Measurements from ENCODE around the gene POP7. TPM values are rescaled to one million over a fixed set of nuclear protein-coding genes. Genes with fewer than 3 reads are reported as not detected.
A peak's percentile ranks its signal among the peaks of the same experiment; 100 is the strongest.

The POP7 gene
- total and polyA plus RNA-seq, 9 donors, result 11.1 to 29.2 (median 22.2) TPM

- Histone ChIP-seq H3K4me3 (no peak overlapping the region), H3K27ac (no peak overlapping the region), H3K9me3 (no peaks in the 10 kb centered on the region), H3K36me3 (no peaks in the 10 kb centered on the region), H3K4me1 (ENCODE audit: insufficient read depth) (no peaks in the 10 kb centered on the region), H3K27me3 (no peaks in the 10 kb centered on the region)
- peak; percentile 37 to 78 (median 45) for DNase-seq
- 2 to 54% (median 32%) methylated on average over 27 to 28 of the region's 28 CpGs for WGBS, 3 donors
- intact Hi-C loops (cut with DNase I), result no loop called here
- TF ChIP-seq EP300 (IDR thresholded peaks at IDR 0.05), result no peak
- no peak for TF ChIP-seq POLR2A (IDR thresholded peaks at IDR 0.05)
These were observed 39.3 kb downstream of the POP7 start for GRCh38 chr7:100745184-100745583.

- no peak overlapping the region for H3K4me3 ChIP-seq
- intact Hi-C loops (cut with DNase I), result no loop called here
- no peaks in the 10 kb centered on the region for H3K9me3 ChIP-seq
- no peaks in the 10 kb centered on the region for H3K36me3 ChIP-seq
- no peak for DNase-seq
- WGBS, 3 donors, result 81 to 90% (median 89%) methylated on average over 5 of the region's 5 CpGs
- TF ChIP-seq POLR2A (IDR thresholded peaks at IDR 0.05), result no peak
- TF ChIP-seq EP300 (IDR thresholded peaks at IDR 0.05), result no peak
- no peak for TF ChIP-seq CTCF (IDR thresholded peaks at IDR 0.05)
- H3K27ac ChIP-seq, result no peak overlapping the region
- no peaks in the 10 kb centered on the region for H3K4me1 ChIP-seq (ENCODE audit: insufficient read depth)
- no peaks in the 10 kb centered on the region for H3K27me3 ChIP-seq
These were observed 47.1 kb downstream of the POP7 start for GRCh38 chr7:100752994-100753393.

- Histone ChIP-seq H3K9me3 (no peaks in the 10 kb centered on the region), H3K36me3 (no peaks in the 10 kb centered on the region), H3K4me1 (ENCODE audit: insufficient read depth) (no peaks in the 10 kb centered on the region), H3K27me3 (no peaks in the 10 kb centered on the region), H3K4me3 (no peak overlapping the region), H3K27ac (no peak overlapping the region)
- intact Hi-C loops (cut with DNase I), result no loop called here
- TF ChIP-seq CTCF (IDR thresholded peaks at IDR 0.05) (no peak), POLR2A (IDR thresholded peaks at IDR 0.05) (no peak), EP300 (IDR thresholded peaks at IDR 0.05) (no peak)
- DNase-seq, result no peak
- WGBS, 3 donors, result 78 to 81% (median 79%) methylated on average over 3 of the region's 3 CpGs
These were observed 47.8 kb downstream of the POP7 start for GRCh38 chr7:100753750-100754149.

Other genes with a start within 250 kb of the POP7 start
- 1 to 10 TPM in 2 of 7 donors, under 1 TPM in 4, not detected in 1; 0.45 to 3.0 (median 0.87) TPM for gene SPACDR, start 241.9 kb upstream of the POP7 start, total RNA-seq
- gene SPACDR, start 241.9 kb upstream of the POP7 start, polyA plus RNA-seq, result under 1 TPM; 0.25 to 0.71 TPM
- 10 to 100 TPM; 19.8 to 57.3 (median 47.5) TPM for gene TSC22D4, start 226.9 kb upstream of the POP7 start, total RNA-seq
- gene TSC22D4, start 226.9 kb upstream of the POP7 start, polyA plus RNA-seq, result 10 to 100 TPM in 1 of 2 donors, 1 to 10 TPM in 1; 6.5 to 40.4 TPM
- 10 to 100 TPM in 1 of 7 donors, 1 to 10 TPM in 6; 3.8 to 10.1 (median 8.5) TPM for gene NYAP1, start 222.2 kb upstream of the POP7 start, total RNA-seq
- gene NYAP1, start 222.2 kb upstream of the POP7 start, polyA plus RNA-seq, result 1 to 10 TPM in 1 of 2 donors, under 1 TPM in 1; 0.28 to 4.8 TPM
- gene AGFG2, start 166.9 kb upstream of the POP7 start, total RNA-seq, result 100 to 1,000 TPM in 1 of 7 donors, 10 to 100 TPM in 6; 44.7 to 115 (median 61.5) TPM
- 10 to 100 TPM; 10.0 to 55.9 TPM for gene AGFG2, start 166.9 kb upstream of the POP7 start, polyA plus RNA-seq
- gene SAP25, start 132.2 kb upstream of the POP7 start, total RNA-seq, result 10 to 100 TPM in 2 of 7 donors, 1 to 10 TPM in 5; 3.2 to 10.1 (median 7.2) TPM
- 1 to 10 TPM in 1 of 2 donors, not detected in 1; 4.0 TPM for gene SAP25, start 132.2 kb upstream of the POP7 start, polyA plus RNA-seq
- 100 to 1,000 TPM in 3 of 7 donors, 10 to 100 TPM in 4; 65.2 to 133 (median 90.6) TPM for gene LRCH4, start 120.0 kb upstream of the POP7 start, total RNA-seq
- gene LRCH4, start 120.0 kb upstream of the POP7 start, polyA plus RNA-seq, result 10 to 100 TPM in 1 of 2 donors, 1 to 10 TPM in 1; 3.5 to 50.3 TPM
- gene FBXO24, start 119.8 kb upstream of the POP7 start, total RNA-seq, result 1 to 10 TPM in 3 of 7 donors, under 1 TPM in 4; 0.34 to 2.2 (median 0.84) TPM
- under 1 TPM; 0.33 to 0.63 TPM for gene FBXO24, start 119.8 kb upstream of the POP7 start, polyA plus RNA-seq
- gene PCOLCE, start 103.8 kb upstream of the POP7 start, total RNA-seq, result 100 to 1,000 TPM in 3 of 7 donors, 10 to 100 TPM in 4; 24.3 to 185 (median 67.5) TPM
- 10 to 100 TPM; 42.4 to 56.2 TPM for gene PCOLCE, start 103.8 kb upstream of the POP7 start, polyA plus RNA-seq
- gene MOSPD3, start 93.6 kb upstream of the POP7 start, total RNA-seq, result 10 to 100 TPM in 6 of 7 donors, 1 to 10 TPM in 1; 9.4 to 27.7 (median 24.7) TPM
- gene MOSPD3, start 93.6 kb upstream of the POP7 start, polyA plus RNA-seq, result 10 to 100 TPM in 1 of 2 donors, 1 to 10 TPM in 1; 9.2 to 24.4 TPM
- gene TFR2, start 64.6 kb upstream of the POP7 start, total RNA-seq, result under 1 TPM in 4 of 7 donors, not detected in 3; 0.12 to 0.79 (median 0.26) TPM
- gene TFR2, start 64.6 kb upstream of the POP7 start, polyA plus RNA-seq, result under 1 TPM; 0.06 to 0.13 TPM
- gene ACTL6B, start 49.7 kb upstream of the POP7 start, total RNA-seq, result not detected
- gene ACTL6B, start 49.7 kb upstream of the POP7 start, polyA plus RNA-seq, result not detected
- 100 to 1,000 TPM; 109 to 281 (median 216) TPM for gene GNB2, start 32.4 kb upstream of the POP7 start, total RNA-seq
- gene GNB2, start 32.4 kb upstream of the POP7 start, polyA plus RNA-seq, result 100 to 1,000 TPM in 1 of 2 donors, 10 to 100 TPM in 1; 18.9 to 187 TPM
- gene GIGYF1, start 11.9 kb upstream of the POP7 start, total RNA-seq, result 10 to 100 TPM; 23.1 to 93.0 (median 63.2) TPM
- 10 to 100 TPM in 1 of 2 donors, 1 to 10 TPM in 1; 7.0 to 45.1 TPM for gene GIGYF1, start 11.9 kb upstream of the POP7 start, polyA plus RNA-seq
- under 1 TPM in 2 of 7 donors, not detected in 5; 0.20 to 0.25 TPM for gene EPO, start 14.3 kb downstream of the POP7 start, total RNA-seq
- under 1 TPM in 1 of 2 donors, not detected in 1; 0.05 TPM for gene EPO, start 14.3 kb downstream of the POP7 start, polyA plus RNA-seq
- not detected for gene ZAN, start 27.5 kb downstream of the POP7 start, total RNA-seq
- not detected for gene ZAN, start 27.5 kb downstream of the POP7 start, polyA plus RNA-seq
- 100 to 1,000 TPM in 3 of 7 donors, 10 to 100 TPM in 4; 31.0 to 119 (median 89.8) TPM for gene EPHB4, start 121.4 kb downstream of the POP7 start, total RNA-seq
- gene EPHB4, start 121.4 kb downstream of the POP7 start, polyA plus RNA-seq, result 10 to 100 TPM; 24.4 to 38.2 TPM
- 10 to 100 TPM; 10.1 to 31.8 (median 26.9) TPM for gene SLC12A9, start 146.6 kb downstream of the POP7 start, total RNA-seq
- 10 to 100 TPM in 1 of 2 donors, 1 to 10 TPM in 1; 4.7 to 20.9 TPM for gene SLC12A9, start 146.6 kb downstream of the POP7 start, polyA plus RNA-seq
- 10 to 100 TPM; 42.9 to 98.8 (median 82.0) TPM for gene TRIP6, start 161.3 kb downstream of the POP7 start, total RNA-seq
- 10 to 100 TPM; 17.3 to 72.5 TPM for gene TRIP6, start 161.3 kb downstream of the POP7 start, polyA plus RNA-seq
- 100 to 1,000 TPM in 5 of 7 donors, 10 to 100 TPM in 2; 74.2 to 191 (median 149) TPM for gene SRRT, start 169.0 kb downstream of the POP7 start, total RNA-seq
- 100 to 1,000 TPM in 1 of 2 donors, 10 to 100 TPM in 1; 45.8 to 111 TPM for gene SRRT, start 169.0 kb downstream of the POP7 start, polyA plus RNA-seq
- gene UFSP1, start 183.6 kb downstream of the POP7 start, total RNA-seq, result 1 to 10 TPM; 2.9 to 7.9 (median 4.7) TPM
- 1 to 10 TPM in 1 of 2 donors, under 1 TPM in 1; 0.38 to 1.8 TPM for gene UFSP1, start 183.6 kb downstream of the POP7 start, polyA plus RNA-seq
- 10 to 100 TPM in 2 of 7 donors, 1 to 10 TPM in 4, under 1 TPM in 1; 0.48 to 15.3 (median 4.9) TPM for gene ACHE, start 189.8 kb downstream of the POP7 start, total RNA-seq
- gene ACHE, start 189.8 kb downstream of the POP7 start, polyA plus RNA-seq, result 1 to 10 TPM in 1 of 2 donors, under 1 TPM in 1; 0.37 to 1.8 TPM
- under 1 TPM in 2 of 7 donors, not detected in 5; 0.36 to 0.72 TPM for gene MUC3A, start 243.4 kb downstream of the POP7 start, total RNA-seq
- under 1 TPM; 0.16 to 0.50 TPM for gene MUC3A, start 243.4 kb downstream of the POP7 start, polyA plus RNA-seq